HK-2 (cell line): ENCODE data around the gene F11.
"Not testable (repeated sequence)": the region's sequence is repeated elsewhere in the genome, so short reads cannot be mapped to it uniquely, and the experiment has no call there.

Source experiments
- DNase-seq: peaks from one replicate; pipeline ENCODE4 v3.0.0-alpha.2; 2018; ENCODE audit not compliant: unreplicated experiment

F11 gene

DNA sequence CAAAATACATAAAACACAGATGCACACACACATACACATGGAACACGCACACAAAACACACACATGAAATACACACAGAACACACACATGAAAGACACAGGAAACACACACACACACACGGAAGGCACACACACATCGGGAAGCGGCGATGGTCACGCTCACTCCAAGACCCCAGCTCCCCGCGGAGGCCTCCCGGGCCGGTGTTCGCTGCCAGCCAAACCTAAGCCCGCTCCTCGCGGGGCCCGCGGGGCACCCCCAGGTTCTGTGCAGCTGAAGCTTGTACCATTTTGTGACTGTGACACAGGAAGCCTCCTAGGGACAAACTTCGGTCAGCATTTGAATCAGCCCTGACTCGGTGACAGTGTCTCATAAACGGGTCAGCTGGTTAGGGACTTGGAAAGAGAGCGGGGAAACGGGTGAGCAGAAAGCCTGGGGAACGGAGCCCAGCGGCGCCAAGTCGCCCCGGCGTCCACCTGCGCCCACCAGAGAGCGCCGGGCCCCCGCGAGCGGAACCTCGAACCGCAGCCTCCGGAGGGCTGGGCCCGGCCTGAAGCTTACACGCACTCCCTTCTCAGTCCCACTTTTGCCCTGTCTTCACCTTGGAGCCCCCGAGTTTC is 32.1 kb downstream of the F11 start:
- no peak for DNase-seq

DNA sequence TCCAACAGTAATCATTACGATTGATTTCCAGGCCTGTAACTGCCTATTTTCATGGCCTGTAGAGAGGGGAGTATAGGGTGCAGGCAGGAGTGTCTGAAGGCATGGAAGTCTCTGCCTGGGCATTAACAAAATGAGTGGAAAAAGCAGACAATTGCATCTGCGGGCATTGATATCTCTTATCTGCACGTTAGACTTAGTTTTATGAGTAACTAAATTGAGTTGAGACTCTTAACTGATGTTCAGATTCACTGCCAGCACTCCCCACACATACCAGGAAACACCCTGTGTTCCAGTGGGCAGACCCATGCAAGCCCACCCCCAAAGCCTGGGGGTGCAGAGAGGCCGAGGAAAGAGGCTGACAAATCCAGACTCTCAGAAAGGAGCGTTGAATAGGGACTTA is 33.3 kb downstream of the F11 start:
- no peak for DNase-seq

DNA sequence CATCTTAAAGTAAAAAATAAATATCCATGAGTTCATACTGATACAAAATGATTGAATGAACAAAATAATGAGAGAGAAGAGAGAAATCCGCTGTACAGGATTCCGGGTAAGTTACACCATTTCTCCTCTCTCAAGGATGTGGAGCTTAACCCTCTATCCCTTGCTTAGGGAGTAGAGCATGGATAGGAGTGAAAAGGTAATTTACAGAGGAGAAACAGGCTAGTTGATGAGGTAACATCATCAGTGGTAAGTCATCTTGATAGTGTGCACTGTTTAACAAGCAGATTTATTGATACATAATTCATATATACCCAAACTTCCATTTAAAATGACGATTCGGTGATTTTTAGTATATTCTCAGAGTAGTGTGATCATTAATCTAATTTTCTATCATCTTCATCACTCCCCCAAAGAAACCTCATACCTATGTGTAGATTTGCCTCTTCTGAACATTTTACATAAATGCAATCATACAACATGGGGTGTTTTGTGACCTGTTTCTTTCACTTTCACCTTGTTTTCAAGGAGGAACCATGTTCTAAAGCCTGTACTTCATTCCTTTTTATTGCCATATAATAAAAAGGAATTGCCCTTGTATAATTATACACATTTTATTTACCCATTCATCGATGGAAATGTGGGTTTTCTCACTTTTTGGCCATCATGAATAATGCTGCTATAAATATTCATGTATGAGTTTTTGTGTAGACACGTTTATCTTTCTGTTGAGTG is 34.8 kb downstream of the F11 start:
- DNase-seq, result no peak

DNA sequence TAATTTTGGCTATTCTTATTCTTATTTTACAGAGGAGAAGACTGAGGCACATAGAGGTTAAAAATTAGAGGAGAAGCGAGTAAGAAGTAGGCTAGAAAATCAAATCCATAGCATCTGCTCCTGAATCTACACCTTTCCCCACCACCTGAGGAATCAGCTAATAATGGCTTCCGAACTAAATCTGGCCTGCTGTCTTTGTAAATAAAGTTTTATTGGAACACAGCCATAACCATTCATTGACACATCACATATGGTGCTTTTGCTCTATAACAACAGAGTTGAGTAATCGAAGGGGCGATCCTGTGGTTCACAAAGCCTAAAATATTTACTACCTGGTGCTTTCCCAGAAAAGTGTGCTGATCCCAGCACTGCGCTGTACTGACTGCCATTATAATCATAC is 38.2 kb downstream of the F11 start:
- DNase-seq, result no peak

DNA sequence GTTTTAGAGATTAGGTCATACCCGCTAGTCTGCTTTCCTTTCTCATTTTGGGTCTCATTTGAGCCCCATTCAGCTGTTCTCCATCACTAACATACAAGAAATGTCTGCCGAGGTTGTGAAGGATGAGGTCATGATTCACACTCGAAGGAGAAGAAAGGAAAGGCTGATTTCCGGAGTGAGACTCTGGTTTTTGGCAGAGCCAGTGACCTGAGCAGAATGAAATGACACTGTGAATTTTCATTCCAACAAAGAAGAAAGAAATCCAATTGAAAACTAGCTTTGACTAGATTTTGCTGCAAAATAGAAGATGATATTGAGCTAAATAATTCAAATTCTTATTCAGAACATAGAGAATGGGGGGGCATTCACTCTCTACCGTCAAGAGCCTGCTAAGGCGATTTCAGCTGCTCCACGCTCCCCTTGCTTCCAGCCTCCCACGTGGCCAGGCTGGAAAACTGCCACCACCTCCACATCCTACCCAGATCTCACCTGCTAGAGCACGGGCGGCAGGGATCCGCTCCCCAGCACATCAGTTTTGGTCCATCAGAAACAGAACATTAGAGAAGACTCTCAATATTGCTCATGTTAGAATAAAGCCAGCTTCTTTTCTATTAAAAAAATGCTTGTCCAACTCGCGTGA is 39.0 kb downstream of the F11 start:
- DNase-seq, result no peak

DNA sequence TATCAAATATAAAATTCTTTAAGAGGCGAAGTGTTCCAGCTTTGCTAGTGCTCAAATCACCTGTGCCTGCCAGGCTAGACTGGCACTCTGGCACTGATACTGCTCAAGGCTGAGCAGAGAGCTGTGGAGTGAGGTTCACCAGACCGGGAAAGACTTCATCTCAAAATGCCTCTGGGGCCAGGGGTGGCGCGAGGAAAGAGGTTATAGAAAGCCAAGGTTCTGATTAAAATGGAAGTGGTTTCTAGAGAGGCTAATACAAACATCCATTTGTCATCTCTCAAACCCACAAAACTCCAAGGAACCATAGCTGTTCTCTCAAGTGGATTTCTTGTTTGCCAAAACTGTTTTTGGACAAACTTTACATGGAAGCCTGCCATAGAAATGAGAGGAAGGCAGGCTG is 41.5 kb downstream of the F11 start:
- no peak for DNase-seq

DNA sequence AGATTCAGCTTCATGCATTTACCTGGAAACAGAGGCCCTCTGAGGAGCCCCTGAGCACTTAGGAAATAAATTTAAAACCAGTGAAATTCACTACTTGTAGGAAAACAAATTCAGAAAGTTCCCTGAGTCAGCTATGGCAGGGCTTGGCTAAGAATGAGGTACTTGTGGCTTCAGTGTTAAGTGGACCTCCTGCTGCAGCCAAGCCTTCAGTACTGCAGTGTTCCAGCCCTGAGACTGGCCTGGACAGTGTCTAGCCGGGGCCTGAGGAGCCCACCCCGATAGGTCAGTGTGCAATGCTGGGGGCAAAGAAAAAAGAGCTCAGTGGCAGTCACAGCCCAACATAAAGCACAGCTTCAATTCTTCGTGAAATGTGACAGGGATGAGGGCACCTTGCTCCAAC is 41.9 kb downstream of the F11 start:
- no peak for DNase-seq

DNA sequence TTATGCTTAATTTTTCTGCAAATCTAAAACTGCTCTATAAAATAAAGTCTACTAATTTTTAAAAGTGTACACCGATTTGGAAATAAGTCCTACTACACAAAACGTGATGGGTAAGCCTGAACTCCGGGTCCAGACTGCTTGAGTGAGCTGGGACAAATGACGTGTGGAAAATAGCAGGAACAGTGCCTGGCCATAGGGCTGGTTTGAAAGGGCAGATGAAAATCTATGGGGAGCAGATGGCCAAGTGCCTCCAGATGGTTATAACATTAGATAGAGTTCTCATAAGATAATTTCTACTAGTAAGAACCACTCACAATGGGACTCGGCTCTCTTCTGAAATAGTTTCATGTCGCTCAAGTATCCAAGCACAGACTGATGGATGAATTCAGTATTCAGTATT is 52.5 kb downstream of the F11 start:
- no peak for DNase-seq

DNA sequence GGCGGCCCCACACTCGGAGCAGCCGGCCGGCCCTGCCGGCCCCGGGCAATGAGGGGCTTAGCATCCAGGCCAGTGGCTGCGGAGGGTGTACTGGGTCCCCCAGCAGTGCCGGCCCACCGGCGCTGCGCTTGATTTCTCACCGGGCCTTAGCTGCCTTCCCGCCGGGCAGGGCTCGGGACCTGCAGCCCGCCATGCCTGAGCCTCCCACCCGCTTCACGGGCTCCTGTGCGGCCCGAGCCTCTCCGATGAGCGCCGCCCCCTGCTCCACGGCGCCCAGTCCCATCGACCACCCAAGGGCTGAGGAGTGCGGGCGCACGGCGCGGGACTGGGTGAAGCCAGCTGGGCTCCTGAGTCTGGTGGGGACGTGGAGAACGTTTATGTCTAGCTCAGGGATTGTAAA is 58.7 kb downstream of the F11 start:
- DNase-seq, result not testable (repeated sequence)

DNA sequence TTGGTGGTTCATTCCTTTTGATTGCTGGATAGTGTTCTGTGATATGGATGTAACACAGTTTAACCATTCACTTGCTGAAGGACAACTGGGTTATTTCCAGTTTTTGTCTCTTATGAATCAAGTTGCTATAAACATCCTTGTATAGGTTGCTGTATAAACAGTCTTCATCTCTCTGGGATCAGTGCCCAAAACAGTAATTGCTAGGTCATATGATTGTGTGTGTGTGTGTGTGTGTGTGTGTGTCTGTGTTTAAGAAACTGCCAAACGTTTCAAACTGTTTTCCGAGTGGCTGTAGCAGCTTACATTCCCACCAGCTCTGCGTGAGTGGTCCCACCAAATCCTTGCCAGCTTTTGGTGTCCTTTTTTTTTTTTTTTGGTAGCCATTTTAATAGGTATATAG is 60.4 kb downstream of the F11 start:
- DNase-seq, result no peak

DNA sequence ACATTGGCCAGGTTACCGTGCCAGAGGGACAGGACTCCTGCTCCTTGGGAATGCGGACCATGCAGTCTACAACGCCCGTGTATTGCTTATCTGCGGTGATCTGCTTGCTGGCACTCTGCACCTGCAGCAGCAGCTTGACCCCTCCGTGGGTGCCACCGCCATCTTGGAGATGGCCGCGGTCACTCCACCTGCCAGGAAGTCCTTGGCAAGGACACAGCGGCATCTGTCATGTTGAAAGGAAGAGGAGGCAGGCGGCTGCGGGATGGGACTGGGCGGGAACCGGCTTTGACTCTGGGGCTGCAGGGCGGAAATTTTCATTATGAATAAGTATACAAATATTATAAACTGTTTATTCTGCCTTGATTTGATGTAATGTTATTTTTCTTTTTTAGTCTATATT is 63.4 kb downstream of the F11 start:
- no peak for DNase-seq

DNA sequence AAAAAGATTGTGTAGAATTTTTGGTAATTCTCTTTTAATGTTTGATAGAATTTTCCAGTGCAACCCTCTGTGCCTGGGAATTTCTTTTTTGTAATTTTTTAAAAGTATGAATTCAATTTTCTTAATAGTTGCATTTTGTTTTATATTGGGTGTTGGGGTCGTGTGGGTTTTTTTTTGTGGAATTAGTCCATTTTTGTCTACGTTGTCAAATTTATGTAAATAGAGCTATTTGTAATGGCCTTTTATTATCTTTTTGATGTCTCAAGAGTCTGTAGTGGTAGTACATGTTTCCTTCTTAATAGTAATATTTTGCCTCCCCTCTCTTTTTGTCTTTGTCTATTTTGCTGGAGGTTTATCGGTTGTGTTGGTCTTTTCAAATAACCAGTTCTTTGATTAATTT is 64.4 kb downstream of the F11 start:
- no peak for DNase-seq

DNA sequence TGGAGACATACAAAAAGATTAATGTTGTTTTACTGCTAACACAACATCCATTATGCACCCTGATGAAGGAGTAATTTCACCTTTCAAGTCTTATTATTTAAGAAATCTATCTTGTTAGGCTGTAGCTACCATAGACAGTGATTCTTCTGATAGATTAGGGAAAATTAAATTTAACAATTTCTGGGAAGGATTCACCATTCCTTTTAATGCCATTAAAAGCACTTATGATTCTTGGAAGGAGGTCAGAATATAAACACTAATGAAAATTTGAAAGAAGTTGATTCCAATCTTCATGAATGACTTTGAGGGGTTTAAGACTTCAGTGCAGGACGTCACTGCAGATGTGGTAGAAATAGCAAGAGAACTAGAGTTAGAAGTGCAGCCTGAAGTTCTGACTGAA is 69.8 kb downstream of the F11 start:
- no peak for DNase-seq
